GM19025 (cell line): ENCODE data around the gene CACNA2D1.

Source experiments
- ATAC-seq: cut with Tn5 transposase; IDR thresholded peaks from one replicate; pipeline ENCODE4 v1.9.1; 2021; ENCODE audit warnings: mild to moderate bottlenecking, low read depth, moderate library complexity; ENCODE audit not compliant: unreplicated experiment

The CACNA2D1 gene

GRCh38 chr7:82185443-82185842 is 258.1 kb downstream of the CACNA2D1 start:
- no peak for ATAC-seq

DNA sequence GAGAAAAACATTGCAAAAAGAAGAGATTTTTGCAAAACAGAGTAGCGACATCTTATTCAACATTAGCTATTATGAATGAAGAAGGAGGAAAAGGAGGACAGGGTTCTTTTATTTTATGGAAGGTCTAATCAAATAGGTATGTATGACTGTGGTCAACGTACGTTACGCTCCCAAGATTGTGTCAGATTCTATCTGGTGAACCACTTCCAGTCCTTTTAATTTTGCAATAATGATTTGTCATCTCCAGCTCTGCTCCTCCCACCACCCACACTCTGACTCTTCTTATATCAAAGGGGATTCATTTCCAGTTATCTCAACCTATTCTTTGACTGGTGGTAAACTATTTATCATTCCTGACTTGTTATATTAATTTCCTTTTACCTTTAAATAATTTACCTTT is 259.9 kb downstream of the CACNA2D1 start:
- ATAC-seq: no peak

GRCh38 chr7:82179311-82179710 is 264.3 kb downstream of the CACNA2D1 start:
- no peak for ATAC-seq

DNA sequence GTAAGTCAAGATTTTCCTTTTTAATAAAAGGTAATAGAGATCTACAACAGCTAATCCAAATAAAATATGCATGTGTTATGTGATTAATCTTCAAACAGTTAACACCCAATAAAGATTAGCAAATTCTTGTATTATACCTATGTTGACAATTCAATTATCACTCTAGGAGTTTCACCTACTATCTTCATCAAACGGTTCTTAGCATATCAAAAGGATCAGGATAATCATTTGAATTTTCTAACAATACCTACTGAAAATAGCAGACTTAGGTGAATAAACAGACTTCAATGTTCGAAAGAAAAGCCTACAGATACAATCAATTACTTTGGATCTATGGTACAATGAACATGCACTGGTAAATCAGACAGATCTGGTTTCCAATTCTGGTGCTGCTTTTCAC is 268.3 kb downstream of the CACNA2D1 start:
- ATAC-seq: no peak

DNA sequence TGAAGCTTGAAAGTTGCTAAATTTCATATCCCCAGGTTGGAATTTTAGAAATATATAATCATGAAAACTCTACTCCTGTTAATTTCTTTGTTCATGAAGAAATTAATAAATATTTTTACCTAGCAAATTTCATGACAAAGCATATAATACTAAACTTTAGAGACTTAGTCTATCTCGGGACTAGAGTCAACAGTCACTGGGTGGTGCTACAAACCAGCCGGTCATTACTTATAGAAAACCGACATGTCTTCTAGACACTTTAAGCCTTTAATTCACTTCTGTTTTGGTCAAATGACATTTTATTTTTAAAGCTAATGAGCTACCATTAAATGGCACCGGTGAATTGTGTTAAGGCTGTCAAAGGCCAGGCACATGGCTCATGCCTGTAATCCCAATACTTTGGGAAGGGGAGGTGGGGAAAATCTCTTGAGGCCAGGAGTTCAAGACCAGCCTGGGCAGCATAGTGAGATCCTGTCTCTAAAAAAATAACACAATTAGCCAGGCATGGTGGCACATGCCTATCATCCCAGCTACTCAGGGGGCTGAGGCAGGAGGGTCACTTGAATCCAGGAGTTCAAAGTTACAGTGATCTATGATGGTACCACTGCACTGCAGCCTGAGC is 270.1 kb downstream of the CACNA2D1 start:
- ATAC-seq: no peak

DNA sequence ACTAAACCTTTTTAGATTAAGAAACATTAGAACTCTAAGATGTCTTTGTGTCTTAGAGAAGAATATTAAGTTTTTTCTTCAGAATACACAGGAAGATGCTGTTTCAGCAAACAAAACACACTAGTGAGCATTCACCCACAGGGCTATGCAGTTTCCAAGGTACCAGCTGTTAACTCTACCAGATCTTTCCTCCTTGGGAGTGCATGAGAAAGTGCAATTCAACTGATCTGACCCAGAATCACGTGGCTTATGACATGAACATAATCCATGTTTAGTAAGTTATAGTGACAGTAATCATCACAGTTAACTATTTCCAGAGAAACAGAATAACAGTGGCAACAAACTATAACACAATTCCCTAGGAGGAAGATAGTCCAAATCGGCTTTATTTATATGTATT is 270.7 kb downstream of the CACNA2D1 start:
- ATAC-seq: no peak

DNA sequence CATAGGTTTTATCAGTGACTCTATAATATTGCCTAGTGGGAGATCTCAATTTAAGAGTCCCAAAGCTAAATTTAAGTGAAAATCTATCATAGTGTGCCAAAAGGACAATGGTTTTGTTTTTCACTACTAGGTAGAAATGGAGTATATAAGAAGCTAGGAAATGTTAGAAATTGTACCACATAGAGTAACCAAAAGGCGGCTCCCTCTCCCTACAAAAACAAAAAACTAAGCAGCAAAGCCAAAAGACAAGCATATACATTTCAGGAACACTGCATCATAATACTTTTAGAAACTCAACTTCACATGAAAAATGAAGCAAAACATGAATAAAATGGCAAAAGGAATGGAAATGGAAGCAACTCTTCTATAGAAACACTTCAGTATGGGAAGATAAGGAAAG is 271.6 kb downstream of the CACNA2D1 start:
- no peak for ATAC-seq

DNA sequence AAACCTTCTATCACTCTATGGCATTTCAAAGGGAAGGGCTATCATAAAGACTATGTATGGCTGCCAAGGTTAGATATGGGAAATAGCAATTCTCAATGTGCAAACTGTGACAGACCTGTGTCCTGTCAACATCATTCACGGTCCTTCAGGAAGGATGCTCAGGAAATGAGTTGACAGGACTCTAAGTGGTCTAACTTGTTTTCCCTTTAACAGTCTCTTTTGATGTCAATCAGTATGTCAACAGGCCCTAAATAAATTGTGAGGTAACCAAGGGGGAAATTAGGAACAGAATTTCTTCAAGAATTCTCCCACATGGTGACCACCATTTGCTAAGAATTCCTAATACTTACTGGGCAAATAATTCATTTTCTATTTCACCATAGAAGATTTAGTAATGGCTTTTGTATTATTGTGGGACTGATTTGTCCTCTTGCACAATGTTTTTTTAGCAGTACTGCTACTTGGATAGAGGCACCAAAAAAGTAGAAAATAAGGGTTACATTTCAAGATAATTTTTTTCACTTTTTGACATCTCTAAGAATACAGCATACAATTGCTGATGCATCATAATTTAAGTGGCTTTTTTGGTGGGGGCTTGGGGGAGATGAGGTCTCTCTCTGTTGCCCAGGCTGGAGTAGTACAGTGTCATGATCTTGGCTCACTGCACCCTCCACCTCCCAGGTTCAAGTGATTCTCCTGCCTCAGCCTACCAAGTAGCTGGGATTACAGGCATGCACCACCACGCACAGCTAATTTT is 275.8 kb downstream of the CACNA2D1 start:
- ATAC-seq: no peak

DNA sequence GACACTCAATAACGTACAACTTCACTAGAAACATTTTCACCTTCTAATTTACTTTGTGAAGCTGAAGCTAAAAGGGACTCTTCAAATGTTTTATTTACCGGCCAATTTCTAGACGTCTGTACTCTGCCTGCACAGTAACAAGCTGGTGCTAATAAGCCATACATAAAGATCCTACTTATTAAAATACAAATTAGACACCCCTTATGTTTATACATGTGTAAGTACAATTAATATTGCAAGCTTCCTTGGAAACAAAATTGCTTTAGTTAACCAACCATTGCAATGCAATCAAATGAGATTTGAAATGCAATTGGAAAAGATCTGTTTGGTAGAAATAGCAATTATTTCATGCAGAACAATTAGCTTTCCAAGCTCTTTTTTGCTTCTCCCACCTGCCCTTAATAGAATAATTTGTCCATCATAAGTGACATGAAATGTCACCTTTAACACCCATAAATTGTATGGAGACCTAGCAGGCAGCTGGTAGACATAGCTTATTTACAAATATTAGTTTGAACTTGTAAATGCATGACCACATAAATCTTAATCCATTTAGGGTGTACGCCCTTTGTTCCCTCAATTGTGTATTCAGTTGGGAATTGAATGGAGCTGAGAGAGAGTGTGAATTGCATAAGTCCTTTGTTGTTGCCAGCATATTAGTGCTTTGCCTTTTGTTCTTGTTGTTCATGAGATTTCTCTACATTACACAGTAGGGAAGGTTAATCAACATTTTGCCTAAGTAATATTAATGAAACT is 277.1 kb downstream of the CACNA2D1 start:
- ATAC-seq: no peak

GRCh38 chr7:82164813-82165212 is 278.8 kb downstream of the CACNA2D1 start:
- ATAC-seq: no peak

- no peak for ATAC-seq
These were observed 279.2 kb downstream of the CACNA2D1 start for GRCh38 chr7:82164410-82164809.

GRCh38 chr7:82163586-82163985 is 280.0 kb downstream of the CACNA2D1 start:
- no peak for ATAC-seq

GRCh38 chr7:82162289-82162688 is 281.3 kb downstream of the CACNA2D1 start:
- no peak for ATAC-seq

DNA sequence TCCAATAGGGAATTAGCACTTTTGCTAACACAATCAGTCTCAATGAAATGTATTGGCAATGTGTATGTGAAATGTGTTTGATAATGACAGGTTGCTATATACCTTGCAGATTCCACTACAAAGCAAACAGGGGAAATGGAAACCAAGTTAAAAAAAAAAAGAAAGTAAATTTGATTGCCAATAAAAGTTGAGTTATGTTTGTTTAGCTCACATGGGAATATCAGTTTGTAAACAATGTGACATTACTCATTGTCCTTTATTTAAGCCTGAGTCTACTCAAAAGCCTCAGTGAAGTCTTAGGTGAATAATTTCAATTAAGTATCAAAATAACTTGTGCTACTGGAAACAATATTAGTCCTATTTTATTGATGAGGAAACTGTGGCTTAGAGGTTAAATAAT is 285.2 kb downstream of the CACNA2D1 start:
- no peak for ATAC-seq

DNA sequence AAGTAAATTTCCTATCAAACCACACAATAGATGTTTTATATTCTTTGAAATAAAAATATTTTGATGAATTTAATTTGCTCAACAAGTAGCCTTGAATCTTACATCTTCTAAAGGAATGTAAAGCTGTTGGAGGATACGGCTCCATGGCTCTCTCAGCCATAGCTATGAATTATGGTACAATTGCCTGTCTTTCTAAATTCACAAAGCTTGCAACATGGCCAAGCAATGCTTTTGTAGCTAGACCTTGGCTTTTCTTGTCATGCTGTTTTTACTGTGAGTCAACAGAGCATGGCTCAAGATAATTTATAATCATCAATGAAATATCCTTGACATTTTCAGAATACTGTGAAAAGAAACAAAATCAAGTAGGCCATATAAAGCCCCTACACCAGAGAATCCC is 286.7 kb downstream of the CACNA2D1 start:
- ATAC-seq: no peak

- no peak for ATAC-seq
These were observed 287.4 kb downstream of the CACNA2D1 start for GRCh38 chr7:82156168-82156567.

DNA sequence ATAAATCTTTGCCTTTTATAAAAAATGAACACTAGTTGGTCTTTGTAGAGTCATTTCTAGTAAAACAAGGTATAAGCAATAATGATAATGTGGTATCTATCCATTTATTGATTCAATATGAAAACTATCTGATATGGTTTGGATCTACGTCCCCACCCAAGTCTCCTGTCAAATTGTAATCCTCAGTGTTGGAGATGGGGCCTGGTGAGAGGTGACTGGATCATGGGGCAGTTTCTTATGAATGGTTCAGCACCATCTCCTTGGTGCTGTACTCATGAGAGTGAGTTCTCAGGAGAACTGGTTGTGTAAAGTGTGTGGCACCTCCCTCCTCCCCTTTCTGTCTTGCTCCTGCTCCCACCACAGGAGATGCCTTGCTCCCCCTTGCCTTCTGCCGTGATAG is 288.8 kb downstream of the CACNA2D1 start:
- ATAC-seq: no peak

GRCh38 chr7:82153776-82154175 is 289.8 kb downstream of the CACNA2D1 start:
- ATAC-seq: no peak

DNA sequence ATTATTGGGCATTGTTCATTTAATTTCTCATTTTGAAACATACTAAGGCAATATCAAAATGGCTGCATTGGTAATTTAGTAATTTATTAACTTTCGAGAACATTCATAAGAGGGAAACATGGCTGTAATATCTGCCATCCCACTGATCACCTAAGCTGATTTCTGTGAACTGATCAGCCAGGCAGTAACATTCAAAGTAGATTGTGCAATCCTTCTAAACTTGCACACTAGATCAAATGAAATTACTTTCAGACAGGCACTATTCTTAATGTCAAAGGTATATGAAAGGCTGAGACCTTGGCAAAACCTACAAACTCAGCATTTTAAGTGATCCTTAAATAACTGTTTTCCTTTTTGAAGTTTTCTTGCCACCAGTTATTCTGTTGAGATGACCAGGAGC is 290.7 kb downstream of the CACNA2D1 start:
- no peak for ATAC-seq

GRCh38 chr7:82146491-82146890 is 297.1 kb downstream of the CACNA2D1 start:
- ATAC-seq: no peak

DNA sequence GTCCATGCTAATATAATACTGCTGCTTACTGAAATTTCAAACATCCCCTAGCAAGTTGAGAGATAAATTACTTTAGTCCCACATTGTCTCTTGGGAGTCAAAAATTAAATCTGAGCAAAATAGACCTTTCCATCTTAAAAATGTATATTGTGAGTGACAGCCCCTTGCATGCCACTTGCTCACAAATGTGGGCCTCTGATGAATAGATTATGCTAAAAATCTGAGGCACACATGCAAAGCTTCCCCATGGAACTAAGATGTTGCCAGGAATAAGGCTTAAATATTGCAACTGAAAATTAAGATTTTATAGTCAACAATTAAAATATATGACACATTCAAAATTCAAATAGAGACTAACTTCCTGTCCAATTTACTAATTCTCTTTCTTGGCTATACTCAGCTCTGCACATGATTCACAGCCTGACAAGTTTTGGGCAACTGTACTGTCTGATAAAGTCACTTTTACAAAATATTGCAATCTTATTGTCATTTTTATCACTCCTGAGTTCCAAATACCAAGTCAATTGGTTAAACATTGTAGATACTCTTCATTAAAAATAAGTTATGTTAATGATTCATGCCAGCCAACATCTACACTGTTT is 301.2 kb downstream of the CACNA2D1 start:
- no peak for ATAC-seq
